ENCODE results near the gene MTRF1. TPM values are rescaled to one million over a fixed set of nuclear protein-coding genes. Genes with fewer than 3 reads are reported as not detected.

MTRF1 gene
- polyA plus RNA-seq, 4 donors: 14.6 to 22.1 (median 16.9) TPM

GRCh38 chr13:41224113-41225110 lies 39.0 kb downstream of the MTRF1 start:
- no peak for DNase-seq (ENCODE audit: low read depth in 4 of 4, low spot score in 3 of 4)

- peak in 3 of 4 donors; percentile 25 to 38 (median 29) for DNase-seq (ENCODE audit: low read depth in 4 of 4, low spot score in 3 of 4)
These were observed 41.0 kb downstream of the MTRF1 start for GRCh38 chr13:41222259-41222852.

- no peak for DNase-seq (ENCODE audit: low read depth in 4 of 4, low spot score in 3 of 4)
These were observed 43.0 kb downstream of the MTRF1 start for GRCh38 chr13:41220401-41220800.

GRCh38 chr13:41216160-41216559 lies 47.2 kb downstream of the MTRF1 start:
- no peak for DNase-seq (ENCODE audit: low read depth in 4 of 4, low spot score in 3 of 4)

GRCh38 chr13:41213919-41214318 lies 49.5 kb downstream of the MTRF1 start:
- no peak for DNase-seq (ENCODE audit: low read depth in 4 of 4, low spot score in 3 of 4)

GRCh38 chr13:41213316-41213715 lies 50.1 kb downstream of the MTRF1 start:
- DNase-seq (ENCODE audit: low read depth in 4 of 4, low spot score in 3 of 4): no peak

GRCh38 chr13:41212881-41213280 lies 50.5 kb downstream of the MTRF1 start:
- DNase-seq (ENCODE audit: low read depth in 4 of 4, low spot score in 3 of 4): no peak

GRCh38 chr13:41211062-41211461 lies 52.3 kb downstream of the MTRF1 start:
- no peak for DNase-seq (ENCODE audit: low read depth in 4 of 4, low spot score in 3 of 4)

- DNase-seq (ENCODE audit: low read depth in 4 of 4, low spot score in 3 of 4): no peak
These were observed 56.9 kb downstream of the MTRF1 start for GRCh38 chr13:41206467-41206866.

GRCh38 chr13:41203810-41204209 lies 59.6 kb downstream of the MTRF1 start:
- peak in 2 of 4 donors; percentile 10 to 30 for DNase-seq (ENCODE audit: low read depth in 4 of 4, low spot score in 3 of 4)

- DNase-seq (ENCODE audit: low read depth in 4 of 4, low spot score in 3 of 4): no peak
These were observed 63.2 kb downstream of the MTRF1 start for GRCh38 chr13:41200126-41200525.

GRCh38 chr13:41199526-41199925 lies 63.9 kb downstream of the MTRF1 start:
- DNase-seq (ENCODE audit: low read depth in 4 of 4, low spot score in 3 of 4): no peak

- DNase-seq (ENCODE audit: low read depth in 4 of 4, low spot score in 3 of 4): no peak
These were observed 64.3 kb downstream of the MTRF1 start for GRCh38 chr13:41199079-41199478.

- no peak for DNase-seq (ENCODE audit: low read depth in 4 of 4, low spot score in 3 of 4)
These were observed 66.8 kb downstream of the MTRF1 start for GRCh38 chr13:41196620-41197019.

GRCh38 chr13:41196011-41196410 lies 67.4 kb downstream of the MTRF1 start:
- no peak for DNase-seq (ENCODE audit: low read depth in 4 of 4, low spot score in 3 of 4)

GRCh38 chr13:41193919-41194824 lies 69.2 kb downstream of the MTRF1 start, which contains the start of gene KBTBD7:
Gene KBTBD7 (minus strand): TSS chr13:41194569. CDS start chr13:41194257, 312 bp downstream.
- DNase-seq (ENCODE audit: low read depth in 4 of 4, low spot score in 3 of 4): peak; percentile 79 to 84 (median 82)

- DNase-seq (ENCODE audit: low read depth in 4 of 4, low spot score in 3 of 4): no peak
These were observed 69.9 kb downstream of the MTRF1 start for GRCh38 chr13:41193469-41193868.

- no peak for DNase-seq (ENCODE audit: low read depth in 4 of 4, low spot score in 3 of 4)
These were observed 74.8 kb downstream of the MTRF1 start for GRCh38 chr13:41188584-41188983.

GRCh38 chr13:41186481-41186880 lies 76.9 kb downstream of the MTRF1 start:
- DNase-seq (ENCODE audit: low read depth in 4 of 4, low spot score in 3 of 4): no peak

GRCh38 chr13:41182231-41182630 lies 81.1 kb downstream of the MTRF1 start:
- DNase-seq (ENCODE audit: low read depth in 4 of 4, low spot score in 3 of 4): no peak

Data from left renal pelvis (tissue), 4 donors.